Retinal pigment epithelial cell (primary cell): ENCODE measurements around the gene GRIN1.

Experiments used
- DNase-seq: peaks from one replicate; pipeline ENCODE4 v3.0.0-alpha.2; 2010; ENCODE audit warnings: low read depth
- H3K4me3 ChIP-seq: 2 replicates; pipeline ENCODE4 v1.5.1; 2011; ENCODE audit warnings: mild to moderate bottlenecking, low read length, control low read depth, moderate library complexity
- CTCF ChIP-seq: conservative IDR thresholded peaks from 2 replicates; pipeline ENCODE4 v1.5.1; 2011; ENCODE audit warnings: low read depth, low read length, control low read depth, inconsistent platforms

GRIN1 gene

GRCh38 chr9:137148242-137148641, 9.3 kb downstream of the GRIN1 start:
- DNase-seq: no peak
- H3K4me3 ChIP-seq: no peak overlapping the region
- TF ChIP-seq CTCF: no peak

- no peak for TF ChIP-seq CTCF
- no peak for DNase-seq
- no peak overlapping the region for H3K4me3 ChIP-seq
These were observed 9.7 kb downstream of the GRIN1 start for GRCh38 chr9:137148661-137149060.

- DNase-seq: no peak
- TF ChIP-seq CTCF: no peak
- no peak overlapping the region for H3K4me3 ChIP-seq
These were observed 10.4 kb downstream of the GRIN1 start for GRCh38 chr9:137149363-137149762.

- DNase-seq: no peak
- TF ChIP-seq CTCF: no peak
These were observed 11.1 kb downstream of the GRIN1 start for GRCh38 chr9:137149942-137150616.

GRCh38 chr9:137150617-137151457, 11.9 kb downstream of the GRIN1 start:
- no peak for TF ChIP-seq CTCF
- DNase-seq: no peak
- no peak overlapping the region for H3K4me3 ChIP-seq

More at GRCh38 chr9:137149942-137150616, 11.1 kb downstream of the GRIN1 start:
- no peak overlapping the region for H3K4me3 ChIP-seq

GRCh38 chr9:137152844-137153405, 14.0 kb downstream of the GRIN1 start:
- no peak for TF ChIP-seq CTCF
- DNase-seq: no peak
- H3K4me3 ChIP-seq: no peak overlapping the region
